Activated CD8-positive, alpha-beta memory T cell treated with anti-CD3 and anti-CD28 coated beads, Interleukin-2, amount 50 U/mL, for 1 hour (primary cell): ENCODE results near the gene MTG2.

Source experiments
- DNase-seq: peaks from one replicate; pipeline ENCODE4 v3.0.0-alpha.2; 2020; ENCODE audit errors: extremely low read depth

MTG2 gene

GRCh38 chr20:62219992-62220665, 37.3 kb downstream of the MTG2 start, which contains the start of gene HRH3:
Gene HRH3, minus strand, starts transcription at chr20:62220278. Its CDS starts 308 bp downstream, at chr20:62219970.
- DNase-seq = no peak

- DNase-seq = no peak
These were observed 38.1 kb downstream of the MTG2 start for GRCh38 chr20:62220666-62221568.

GRCh38 chr20:62222266-62222850, 39.5 kb downstream of the MTG2 start:
- no peak for DNase-seq

- DNase-seq = no peak
These were observed 40.1 kb downstream of the MTG2 start for GRCh38 chr20:62222972-62223371.

- no peak for DNase-seq
These were observed 40.7 kb downstream of the MTG2 start for GRCh38 chr20:62223571-62223970.

- DNase-seq = no peak
These were observed 41.5 kb downstream of the MTG2 start for GRCh38 chr20:62224113-62224855.

- no peak for DNase-seq
These were observed 42.2 kb downstream of the MTG2 start for GRCh38 chr20:62225026-62225425.

GRCh38 chr20:62225820-62226635, 43.2 kb downstream of the MTG2 start:
- DNase-seq = no peak

GRCh38 chr20:62226707-62227590, 44.1 kb downstream of the MTG2 start:
- no peak for DNase-seq

- DNase-seq = no peak
These were observed 44.8 kb downstream of the MTG2 start for GRCh38 chr20:62227591-62227976.

- DNase-seq = no peak
These were observed 45.4 kb downstream of the MTG2 start for GRCh38 chr20:62227977-62228958.

GRCh38 chr20:62228982-62229545, 46.2 kb downstream of the MTG2 start:
- no peak for DNase-seq

- no peak for DNase-seq
These were observed 46.8 kb downstream of the MTG2 start for GRCh38 chr20:62229667-62230066.

- DNase-seq = no peak
These were observed 47.4 kb downstream of the MTG2 start for GRCh38 chr20:62230276-62230675.

GRCh38 chr20:62230696-62231095, 47.9 kb downstream of the MTG2 start:
- DNase-seq = no peak

GRCh38 chr20:62231292-62231691, 48.5 kb downstream of the MTG2 start:
- no peak for DNase-seq

GRCh38 chr20:62232194-62232593, 49.4 kb downstream of the MTG2 start:
- no peak for DNase-seq
